CD8-positive, alpha-beta memory T cell (primary cell): Measurements from ENCODE around the gene SMC2. TPM values are rescaled to one million over a fixed set of nuclear protein-coding genes. Genes with fewer than 3 reads are reported as not detected.
A peak's percentile ranks its signal among the peaks of the same experiment; 100 is the strongest.

Source experiments
- CTCF ChIA-PET: fragments of 350-600 bp; sonication (Branson Sonifier 250); formaldehyde crosslinking; loops from one replicate; lab custom pipeline; 2021; ENCODE audit warnings: antibody characterized with exemption; lab: Charles Lee
- POLR2A ChIA-PET: fragments of 350-600 bp; sonication (Branson Sonifier 250); formaldehyde crosslinking; loops from one replicate; lab custom pipeline; 2021; ENCODE audit warnings: antibody characterized with exemption; lab: Charles Lee
- DNase-seq, 5 donors: peaks; one replicate each; pipeline versions ENCODE4 v3.0.0 to v3.0.0-alpha.2; 2020 to 2022; ENCODE audit warnings: mixed read lengths in 1 of 5
- H3K27ac ChIP-seq: one replicate; pipeline ENCODE4 v1.7.0; 2013; ENCODE audit warnings: low read depth, mild to moderate bottlenecking, low read length, moderate library complexity
- H3K27me3 ChIP-seq: 2 replicates; pipeline ENCODE4 v1.7.0; 2013; ENCODE audit warnings: low read length, mild to moderate bottlenecking; ENCODE audit not compliant: insufficient read depth, poor library complexity, severe bottlenecking
- H3K36me3 ChIP-seq: 2 replicates; pipeline ENCODE4 v1.7.0; 2013; ENCODE audit warnings: mild to moderate bottlenecking, low read length, moderate library complexity; ENCODE audit not compliant: insufficient read depth
- H3K4me1 ChIP-seq: 2 replicates; pipeline ENCODE4 v1.7.0; 2013; ENCODE audit warnings: mild to moderate bottlenecking, low read length, moderate library complexity; ENCODE audit not compliant: insufficient read depth
- H3K4me3 ChIP-seq: 2 replicates; pipeline ENCODE4 v1.7.0; 2013; ENCODE audit warnings: mild to moderate bottlenecking, low read length
- H3K9me3 ChIP-seq: 2 replicates; pipeline ENCODE4 v1.7.0; 2013; ENCODE audit warnings: mild to moderate bottlenecking, low read length
- H3K27ac Mint-ChIP-seq, 8 donors: one replicate each; pipeline ENCODE4 v1.8.0; 2020 to 2021; ENCODE audit warnings: mixed read lengths in 8 of 8, mild to moderate bottlenecking in 6 of 8, inconsistent platforms in 3 of 8, moderate library complexity in 3 of 8
- H3K27me3 Mint-ChIP-seq, 2 donors: one replicate each; pipeline ENCODE4 v1.8.0; 2020 to 2021; ENCODE audit warnings: mixed read lengths in 2 of 2, mild to moderate bottlenecking in 1 of 2, moderate library complexity in 1 of 2
- H3K36me3 Mint-ChIP-seq, 3 donors: one replicate each; pipeline ENCODE4 v1.8.0; 2020 to 2021; ENCODE audit warnings: mixed read lengths in 3 of 3, inconsistent platforms in 1 of 3, mild to moderate bottlenecking in 1 of 3
- H3K4me1 Mint-ChIP-seq, 3 donors: one replicate each; pipeline ENCODE4 v1.8.0; 2020 to 2021; ENCODE audit warnings: mixed read lengths in 3 of 3, inconsistent platforms in 1 of 3, mild to moderate bottlenecking in 1 of 3
- H3K4me3 Mint-ChIP-seq, 7 donors: one replicate each; pipeline ENCODE4 v1.8.0; 2020 to 2021; ENCODE audit warnings: mixed read lengths in 7 of 7, mild to moderate bottlenecking in 6 of 7, moderate library complexity in 4 of 7, inconsistent platforms in 2 of 7
- H3K9me3 Mint-ChIP-seq, 5 donors: one replicate each; pipeline ENCODE4 v1.8.0; 2020 to 2022; ENCODE audit warnings: mixed read lengths in 5 of 5, mild to moderate bottlenecking in 3 of 5, moderate library complexity in 2 of 5, inconsistent platforms in 1 of 5
- polyA plus RNA-seq: library from polyadenylated mRNA; unstranded; fragments of 300-500 nt; fragmentation: Illumina TruSeq; gene quantifications from one replicate; pipeline ENCODE4 v1.2.3, GENCODE V29; 2021
- total RNA-seq, 2 experiments: library from RNA; stranded (reverse); gene quantifications; one replicate each; pipeline ENCODE4 v1.2.3, GENCODE V29; 2021

The SMC2 gene
- total and polyA plus RNA-seq, 3 experiments from 2014 or later = 14.1 to 54.2 (median 53.0) TPM

- H3K36me3 ChIP-seq = no peaks in the 10 kb centered on the region
- peaks cover 25 to 61% of the 10 kb centered on the region in 2 donors for H3K27me3 Mint-ChIP-seq
- H3K27ac Mint-ChIP-seq = peak overlapping the region in 1 of 8 donors; percentile 46
- ChIA-PET POLR2A (no interaction called here), CTCF (no interaction called here)
- no peaks in the 10 kb centered on the region for H3K27me3 ChIP-seq
- no peaks in the 10 kb centered on the region for H3K4me1 Mint-ChIP-seq
- H3K4me3 Mint-ChIP-seq = no peak overlapping the region
- no peak overlapping the region for H3K27ac ChIP-seq
- H3K4me1 ChIP-seq = no peaks in the 10 kb centered on the region
- DNase-seq = no peak
- peaks cover 1% of the 10 kb centered on the region for H3K9me3 ChIP-seq
- H3K36me3 Mint-ChIP-seq = peaks cover 0 to 1% (median 0%) of the 10 kb centered on the region in 3 donors
- peaks cover 3 to 12% (median 8%) of the 10 kb centered on the region in 5 donors for H3K9me3 Mint-ChIP-seq
- H3K4me3 ChIP-seq = no peak overlapping the region
Measured at GRCh38 chr9:104075801-104076753, 18.0 kb upstream of the SMC2 start.

GRCh38 chr9:104078596-104078995 lies 15.5 kb upstream of the SMC2 start:
- H3K27me3 ChIP-seq = no peaks in the 10 kb centered on the region
- peaks cover 3% of the 10 kb centered on the region for H3K9me3 ChIP-seq
- H3K36me3 Mint-ChIP-seq = peaks cover 0 to 9% (median 0%) of the 10 kb centered on the region in 3 donors
- no peaks in the 10 kb centered on the region for H3K36me3 ChIP-seq
- no peaks in the 10 kb centered on the region for H3K4me1 Mint-ChIP-seq
- DNase-seq = no peak
- H3K9me3 Mint-ChIP-seq = peaks cover 7 to 23% (median 17%) of the 10 kb centered on the region in 5 donors
- H3K27me3 Mint-ChIP-seq = peaks cover 29 to 66% of the 10 kb centered on the region in 2 donors
- no peak overlapping the region for H3K27ac ChIP-seq
- H3K27ac Mint-ChIP-seq = no peak overlapping the region
- H3K4me1 ChIP-seq = no peaks in the 10 kb centered on the region
- CTCF ChIA-PET = no interaction called here
- no peak overlapping the region for H3K4me3 ChIP-seq
- POLR2A ChIA-PET = no interaction called here
- no peak overlapping the region for H3K4me3 Mint-ChIP-seq

GRCh38 chr9:104080983-104081382 lies 13.1 kb upstream of the SMC2 start:
- Histone ChIP-seq H3K27me3 (peaks cover 1% of the 10 kb centered on the region), H3K27ac (no peak overlapping the region), H3K9me3 (peaks cover 3% of the 10 kb centered on the region), H3K4me1 (no peaks in the 10 kb centered on the region), H3K36me3 (no peaks in the 10 kb centered on the region), H3K4me3 (no peak overlapping the region)
- H3K27me3 Mint-ChIP-seq = peaks cover 25 to 72% of the 10 kb centered on the region in 2 donors
- peaks cover 7 to 23% (median 17%) of the 10 kb centered on the region in 5 donors for H3K9me3 Mint-ChIP-seq
- H3K27ac Mint-ChIP-seq = no peak overlapping the region
- peaks cover 0 to 9% (median 0%) of the 10 kb centered on the region in 3 donors for H3K36me3 Mint-ChIP-seq
- H3K4me3 Mint-ChIP-seq = no peak overlapping the region
- POLR2A ChIA-PET = no interaction called here
- no peaks in the 10 kb centered on the region for H3K4me1 Mint-ChIP-seq
- no peak for DNase-seq
- CTCF ChIA-PET = no interaction called here

GRCh38 chr9:104082168-104082567 lies 11.9 kb upstream of the SMC2 start:
- H3K36me3 Mint-ChIP-seq = peaks cover 0 to 9% (median 0%) of the 10 kb centered on the region in 3 donors
- no peak overlapping the region for H3K27ac ChIP-seq
- no peak overlapping the region for H3K27ac Mint-ChIP-seq
- H3K36me3 ChIP-seq = no peaks in the 10 kb centered on the region
- ChIA-PET POLR2A (no interaction called here), CTCF (no interaction called here)
- peaks cover 4% of the 10 kb centered on the region for H3K27me3 ChIP-seq
- no peak for DNase-seq
- H3K4me3 Mint-ChIP-seq = peak overlapping the region in 1 of 7 donors; percentile 28
- H3K4me1 ChIP-seq = no peaks in the 10 kb centered on the region
- H3K27me3 Mint-ChIP-seq = peaks cover 25 to 67% of the 10 kb centered on the region in 2 donors
- H3K9me3 ChIP-seq = peaks cover 3% of the 10 kb centered on the region
- H3K9me3 Mint-ChIP-seq = peaks cover 7 to 23% (median 17%) of the 10 kb centered on the region in 5 donors
- H3K4me3 ChIP-seq = no peak overlapping the region
- no peaks in the 10 kb centered on the region for H3K4me1 Mint-ChIP-seq

GRCh38 chr9:104085525-104085924 lies 8.6 kb upstream of the SMC2 start:
- H3K4me3 Mint-ChIP-seq = no peak overlapping the region
- CTCF ChIA-PET = no interaction called here
- H3K27me3 Mint-ChIP-seq = peaks cover 12 to 48% of the 10 kb centered on the region in 2 donors
- no peak for DNase-seq
- no peak overlapping the region for H3K27ac Mint-ChIP-seq
- Histone ChIP-seq H3K36me3 (no peaks in the 10 kb centered on the region), H3K4me3 (no peak overlapping the region), H3K9me3 (peaks cover 3% of the 10 kb centered on the region), H3K4me1 (no peaks in the 10 kb centered on the region), H3K27me3 (peaks cover 4% of the 10 kb centered on the region), H3K27ac (no peak overlapping the region)
- peaks cover 0 to 9% (median 0%) of the 10 kb centered on the region in 3 donors for H3K36me3 Mint-ChIP-seq
- POLR2A ChIA-PET = no interaction called here
- H3K9me3 Mint-ChIP-seq = peaks cover 5 to 14% (median 9%) of the 10 kb centered on the region in 5 donors
- no peaks in the 10 kb centered on the region for H3K4me1 Mint-ChIP-seq

GRCh38 chr9:104087894-104088293 lies 6.2 kb upstream of the SMC2 start:
- H3K4me3 Mint-ChIP-seq = peak overlapping the region in 1 of 7 donors; percentile 4
- Histone ChIP-seq H3K4me3 (no peak overlapping the region), H3K36me3 (no peaks in the 10 kb centered on the region), H3K27me3 (peaks cover 4% of the 10 kb centered on the region), H3K9me3 (no peaks in the 10 kb centered on the region), H3K27ac (no peak overlapping the region), H3K4me1 (peaks cover 11% of the 10 kb centered on the region)
- no peak overlapping the region for H3K27ac Mint-ChIP-seq
- ChIA-PET POLR2A (no interaction called here), CTCF (no interaction called here)
- DNase-seq = no peak
- H3K4me1 Mint-ChIP-seq = peaks cover 6 to 14% (median 12%) of the 10 kb centered on the region in 3 donors
- H3K36me3 Mint-ChIP-seq = no peaks in the 10 kb centered on the region
- peaks cover 4 to 38% of the 10 kb centered on the region in 2 donors for H3K27me3 Mint-ChIP-seq
- H3K9me3 Mint-ChIP-seq = no peaks in the 10 kb centered on the region

- H3K27me3 ChIP-seq = peaks cover 4% of the 10 kb centered on the region
- Mint-ChIP-seq H3K36me3 (peaks cover 0 to 2% (median 0%) of the 10 kb centered on the region in 3 donors), H3K27ac (no peak overlapping the region), H3K4me3 (peak overlapping the region in 1 of 7 donors; percentile 4), H3K9me3 (no peaks in the 10 kb centered on the region), H3K27me3 (peaks cover 4 to 37% of the 10 kb centered on the region in 2 donors), H3K4me1 (peaks cover 10 to 19% (median 18%) of the 10 kb centered on the region in 3 donors)
- H3K36me3 ChIP-seq = no peaks in the 10 kb centered on the region
- CTCF ChIA-PET = no interaction called here
- H3K4me3 ChIP-seq = no peak overlapping the region
- DNase-seq = no peak
- H3K9me3 ChIP-seq = no peaks in the 10 kb centered on the region
- no peak overlapping the region for H3K27ac ChIP-seq
- POLR2A ChIA-PET = no interaction called here
- H3K4me1 ChIP-seq = peaks cover 16% of the 10 kb centered on the region
Measured at GRCh38 chr9:104088416-104088815, 5.7 kb upstream of the SMC2 start.

GRCh38 chr9:104090578-104090977 lies 3.5 kb upstream of the SMC2 start:
- Histone ChIP-seq H3K27ac (no peak overlapping the region), H3K27me3 (peaks cover 4% of the 10 kb centered on the region), H3K9me3 (no peaks in the 10 kb centered on the region), H3K36me3 (no peaks in the 10 kb centered on the region), H3K4me1 (peaks cover 16% of the 10 kb centered on the region), H3K4me3 (no peak overlapping the region)
- Mint-ChIP-seq H3K9me3 (no peaks in the 10 kb centered on the region), H3K27me3 (peaks cover 0 to 19% of the 10 kb centered on the region in 2 donors), H3K36me3 (peaks cover 0 to 14% (median 0%) of the 10 kb centered on the region in 3 donors), H3K27ac (no peak overlapping the region), H3K4me1 (peaks cover 27 to 39% (median 36%) of the 10 kb centered on the region in 3 donors), H3K4me3 (peak overlapping the region in 1 of 7 donors; percentile 24)
- ChIA-PET CTCF (no interaction called here), POLR2A (no interaction called here)
- no peak for DNase-seq
